B cell (primary cell): ENCODE measurements around the gene DDX52. TPM values are rescaled to one million over a fixed set of nuclear protein-coding genes. Genes with fewer than 3 reads are reported as not detected.

Source experiments
- ATAC-seq: fragments of 200-7000 bp; cut with Tn5 transposase; one replicate; pipeline ENCODE4 v1.10.0; 2021; ENCODE audit warnings: low read depth, mild to moderate bottlenecking, moderate number of reproducible peaks, moderate library complexity
- CTCF ChIA-PET: fragments of 350-600 bp; sonication (Branson Sonifier 250); formaldehyde crosslinking; loops from one replicate; lab custom pipeline; 2021; ENCODE audit warnings: antibody characterized with exemption, inconsistent platforms; lab: Charles Lee
- POLR2A ChIA-PET: fragments of 350-600 bp; sonication (Branson Sonifier 250); formaldehyde crosslinking; loops from one replicate; lab custom pipeline; 2021; ENCODE audit warnings: antibody characterized with exemption; lab: Charles Lee
- DNase-seq: peaks from one replicate; pipeline ENCODE4 v3.0.0; 2013
- H2AFZ ChIP-seq: 2 replicates; pipeline ENCODE4 v1.6.1; 2012; ENCODE audit warnings: mild to moderate bottlenecking, low read depth, low read length; ENCODE audit not compliant: insufficient read depth, poor library complexity, severe bottlenecking
- H3K27ac ChIP-seq, 2 donors: 1 replicate in 1 of 2; 2 replicates in 1 of 2; pipeline ENCODE4 v1.5.1; 2012 to 2013; ENCODE audit warnings: low read length in 2 of 2, mild to moderate bottlenecking in 2 of 2, moderate library complexity in 1 of 2
- H3K27me3 ChIP-seq, 4 experiments: fragments of 200-600 bp in 1 of 4; sonication (generic) in 1 of 4; replicated peaks in 1 of 4; 1 replicate in 2 of 4; 2 replicates in 2 of 4; pipeline versions ENCODE4 v1.6.1 to v1.7.0; 2013 to 2016; ENCODE audit warnings: low read length in 3 of 4, mild to moderate bottlenecking in 2 of 4, mixed read lengths in 1 of 4, moderate library complexity in 1 of 4; ENCODE audit not compliant: insufficient read depth in 4 of 4, control insufficient read depth in 3 of 4; ENCODE audit errors: control extremely low read depth in 1 of 4
- H3K36me3 ChIP-seq, 2 experiments: replicated peaks in 1 of 2; 1 replicate in 1 of 2; 2 replicates in 1 of 2; pipeline versions ENCODE4 v1.6.1 to v1.7.1; 2013; ENCODE audit warnings: low read length in 1 of 2; ENCODE audit not compliant: insufficient read depth in 2 of 2, control insufficient read depth in 1 of 2; ENCODE audit errors: control extremely low read depth in 1 of 2, extremely low read depth in 1 of 2
- H3K4me1 ChIP-seq, 2 donors: fragments of 200-600 bp in 1 of 2; sonication (generic) in 1 of 2; 1 replicate in 1 of 2; 2 replicates in 1 of 2; pipeline versions ENCODE4 v1.5.1 to v1.6.1; 2013 to 2017; ENCODE audit warnings: low read length in 2 of 2; ENCODE audit not compliant: control insufficient read depth in 2 of 2, insufficient read depth in 2 of 2
- H3K4me2 ChIP-seq: replicated peaks from 2 replicates; pipeline ENCODE3; 2012; ENCODE audit warnings: mild to moderate bottlenecking, low read depth, low read length; ENCODE audit not compliant: poor library complexity, severe bottlenecking
- H3K4me3 ChIP-seq, 5 experiments: fragments of 200-600 bp in 1 of 5; sonication (generic) in 1 of 5; 1 replicate in 3 of 5; 2 replicates in 2 of 5; pipeline versions ENCODE4 v1.5.1 to v1.7.0; 2011 to 2016; ENCODE audit warnings: low read length in 4 of 5, mild to moderate bottlenecking in 4 of 5, low read depth in 2 of 5, control low read depth in 1 of 5, moderate library complexity in 1 of 5; ENCODE audit not compliant: insufficient read depth in 1 of 5; ENCODE audit errors: control extremely low read depth in 1 of 5, extremely low read depth in 1 of 5
- H3K79me2 ChIP-seq: fragments of 200-600 bp; sonication (generic); one replicate; pipeline ENCODE4 v1.6.0; 2016; ENCODE audit warnings: low read length; ENCODE audit not compliant: control insufficient read depth, insufficient read depth
- H3K9ac ChIP-seq: fragments of 200-600 bp; sonication (generic); 2 replicates; pipeline ENCODE4 v1.6.1; 2017; ENCODE audit warnings: mild to moderate bottlenecking, low read length, moderate library complexity
- H3K9me3 ChIP-seq, 3 donors: one replicate each; pipeline versions ENCODE4 v1.6.1 to v1.7.1; 2013; ENCODE audit warnings: low read length in 2 of 3; ENCODE audit not compliant: control insufficient read depth in 2 of 3, insufficient read depth in 1 of 3; ENCODE audit errors: control extremely low read depth in 1 of 3
- H4K20me1 ChIP-seq: 2 replicates; pipeline ENCODE4 v1.6.0; 2012; ENCODE audit warnings: mild to moderate bottlenecking, low read length; ENCODE audit not compliant: insufficient read depth, control insufficient read depth, poor library complexity, severe bottlenecking
- H3K27ac Mint-ChIP-seq: one replicate; pipeline ENCODE4 v1.8.0; 2021; ENCODE audit warnings: mixed read lengths
- H3K27me3 Mint-ChIP-seq: one replicate; pipeline ENCODE4 v1.8.0; 2021; ENCODE audit warnings: mixed read lengths
- H3K4me1 Mint-ChIP-seq: one replicate; pipeline ENCODE4 v1.8.0; 2021; ENCODE audit warnings: mixed read lengths
- H3K4me3 Mint-ChIP-seq: one replicate; pipeline ENCODE4 v1.8.0; 2021; ENCODE audit warnings: mixed read lengths
- H3K9me3 Mint-ChIP-seq: one replicate; pipeline ENCODE4 v1.8.0; 2022; ENCODE audit warnings: mixed read lengths; ENCODE audit not compliant: insufficient read depth
- EZH2 ChIP-seq: IDR thresholded peaks from 2 replicates; pipeline ENCODE4 v1.6.1; 2012; ENCODE audit warnings: borderline replicate concordance, low read depth, mild to moderate bottlenecking, moderate library complexity, low read length; ENCODE audit not compliant: insufficient read depth, poor library complexity, severe bottlenecking
- WGBS: methylation state at CpG from one replicate; pipeline ENCODE4 v1.1.5; 2013; ENCODE audit warnings: missing lambda C conversion rate; ENCODE audit not compliant: insufficient coverage; 5-methylcytosine and 5-hydroxymethylcytosine counted together
- intact Hi-C: fragments of 100-400 bp; cut with micrococcal nuclease; formaldehyde crosslinking; loops from one replicate; pipeline ENCODE4 v1.10.0; 2022
- polyA plus RNA-seq: library from polyadenylated mRNA; depleted of rRNA; stranded (reverse); fragments of >200 nt; gene quantifications from 2 replicates; pipeline ENCODE4 v1.2.3, GENCODE V29; 2012
- total RNA-seq, 2 donors: library from RNA; stranded (reverse); fragments of 120-200 nt in 1 of 2; gene quantifications; 1 replicate in 1 of 2; 2 replicates in 1 of 2; pipeline versions ENCODE4 v1.2.3 to v1.2.4, GENCODE V29; 2013 to 2022
- TF ChIP-seq, protein P1 (sequence below): fragments of 200-600 bp; IDR thresholded peaks from one replicate; pipeline ENCODE4 v1.8.0; 2022; ENCODE audit warnings: antibody characterized with exemption, mild to moderate bottlenecking

DDX52 gene
- total and polyA plus RNA-seq, 2 donors (not counting 1 experiment from before 2014, with no cell fraction given) = 5.7 to 38.2 TPM

DNA sequence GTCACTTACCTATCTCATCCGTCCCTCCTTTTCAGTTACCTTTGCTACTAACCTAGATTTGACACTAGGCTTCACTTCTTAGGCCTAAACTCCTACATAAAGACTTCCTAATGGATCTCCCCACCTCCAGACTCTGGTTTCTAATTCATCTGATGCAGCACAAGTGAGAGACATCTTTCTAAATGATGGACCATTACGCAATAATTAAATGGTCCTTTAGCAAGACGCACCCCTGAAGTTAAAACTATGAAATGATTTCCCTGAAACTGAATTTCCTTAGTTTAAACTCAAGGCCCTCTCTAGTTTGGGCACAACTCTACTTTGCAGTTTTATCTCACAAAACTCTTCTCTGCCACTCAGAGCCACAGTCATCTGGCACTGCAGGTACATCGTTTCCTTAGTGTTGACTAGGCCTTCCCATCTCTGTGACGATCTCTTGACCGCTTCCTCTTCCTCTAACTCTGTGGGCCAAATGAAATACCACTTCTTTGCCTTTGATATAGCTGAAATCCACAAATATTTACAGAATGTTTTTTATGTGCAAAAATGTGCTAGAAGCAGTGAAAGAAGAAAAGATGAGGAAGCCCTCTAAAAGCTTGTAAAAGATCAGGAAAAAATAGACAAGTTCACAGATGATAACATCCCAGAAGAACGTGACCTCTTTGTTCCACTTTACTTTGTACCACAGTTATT lies 37.3 kb downstream of the DDX52 start:
- Mint-ChIP-seq H3K27me3 (no peaks in the 10 kb centered on the region), H3K9me3 (no peaks in the 10 kb centered on the region), H3K4me1 (peaks cover 53% of the 10 kb centered on the region), H3K4me3 (peak overlapping the region; percentile 64), H3K27ac (peak overlapping the region; percentile 81)
- peak overlapping the region; percentile 38 for H2AFZ ChIP-seq
- no peak overlapping the region for H3K4me3 ChIP-seq
- peaks cover 64% of the 10 kb centered on the region for H3K79me2 ChIP-seq
- H3K9me3 ChIP-seq = no peaks in the 10 kb centered on the region
- ChIA-PET POLR2A (no interaction called here), CTCF (interaction anchor here (0.8 to 0.9 kb wide), 2 partner anchors 42 to 1003 kb away, joined by 3 read pairs; no protein-coding TSS in a partner anchor)
- intact Hi-C loops = no loop called here
- H3K4me2 ChIP-seq = peak overlapping the region; percentile 50
- peaks cover 50% of the 10 kb centered on the region for H4K20me1 ChIP-seq
- ATAC-seq = no peak
- H3K36me3 ChIP-seq = peaks cover 1 to 17% of the 10 kb centered on the region in 2 experiments
- H3K27ac ChIP-seq = peak overlapping the region; percentile 1 to 86
- peaks cover 24 to 37% of the 10 kb centered on the region in 2 donors for H3K4me1 ChIP-seq
- TF ChIP-seq EZH2 = no peak
- TF ChIP-seq, protein P1, sequence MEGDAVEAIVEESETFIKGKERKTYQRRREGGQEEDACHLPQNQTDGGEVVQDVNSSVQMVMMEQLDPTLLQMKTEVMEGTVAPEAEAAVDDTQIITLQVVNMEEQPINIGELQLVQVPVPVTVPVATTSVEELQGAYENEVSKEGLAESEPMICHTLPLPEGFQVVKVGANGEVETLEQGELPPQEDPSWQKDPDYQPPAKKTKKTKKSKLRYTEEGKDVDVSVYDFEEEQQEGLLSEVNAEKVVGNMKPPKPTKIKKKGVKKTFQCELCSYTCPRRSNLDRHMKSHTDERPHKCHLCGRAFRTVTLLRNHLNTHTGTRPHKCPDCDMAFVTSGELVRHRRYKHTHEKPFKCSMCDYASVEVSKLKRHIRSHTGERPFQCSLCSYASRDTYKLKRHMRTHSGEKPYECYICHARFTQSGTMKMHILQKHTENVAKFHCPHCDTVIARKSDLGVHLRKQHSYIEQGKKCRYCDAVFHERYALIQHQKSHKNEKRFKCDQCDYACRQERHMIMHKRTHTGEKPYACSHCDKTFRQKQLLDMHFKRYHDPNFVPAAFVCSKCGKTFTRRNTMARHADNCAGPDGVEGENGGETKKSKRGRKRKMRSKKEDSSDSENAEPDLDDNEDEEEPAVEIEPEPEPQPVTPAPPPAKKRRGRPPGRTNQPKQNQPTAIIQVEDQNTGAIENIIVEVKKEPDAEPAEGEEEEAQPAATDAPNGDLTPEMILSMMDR = no peak
- DNase-seq = peak; percentile 55
- H3K27me3 ChIP-seq = no peaks in the 10 kb centered on the region
- peak overlapping the region; percentile 17 for H3K9ac ChIP-seq
- WGBS = 63% methylated on average over 4 of the region's 7 CpGs

DNA sequence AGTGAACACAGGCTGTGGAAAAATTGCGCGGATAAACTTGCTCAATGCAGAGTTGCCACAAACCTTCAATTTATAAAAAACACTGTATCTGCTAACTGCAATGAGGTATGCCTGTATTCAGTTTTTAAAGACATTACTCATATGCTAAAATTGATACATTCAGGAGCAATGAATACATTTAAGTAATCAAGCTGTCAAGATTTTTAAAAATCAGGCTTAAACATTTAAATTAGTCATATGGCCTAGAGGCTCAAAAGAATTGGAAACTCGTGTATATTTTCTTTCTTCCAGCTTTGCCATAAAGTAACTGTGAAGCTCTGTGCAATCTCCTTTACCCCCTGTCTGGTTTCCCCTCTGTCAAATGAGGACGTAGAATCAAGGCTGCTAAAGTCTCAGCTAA lies 38.2 kb downstream of the DDX52 start:
- POLR2A ChIA-PET = interaction anchor here (0.6 kb wide), 1 partner anchor 932 kb away, joined by 3 read pairs; no protein-coding TSS in a partner anchor
- Histone ChIP-seq H3K9ac (no peak overlapping the region), H2AFZ (no peak overlapping the region), H3K27ac (peak overlapping the region in 1 of 2 donors; percentile 86), H3K79me2 (peaks cover 72% of the 10 kb centered on the region), H3K9me3 (no peaks in the 10 kb centered on the region), H3K27me3 (no peaks in the 10 kb centered on the region), H3K4me1 (peaks cover 24 to 37% of the 10 kb centered on the region in 2 donors), H3K36me3 (peaks cover 8 to 22% of the 10 kb centered on the region in 2 experiments), H4K20me1 (peaks cover 59% of the 10 kb centered on the region), H3K4me3 (no peak overlapping the region), H3K4me2 (no peak overlapping the region)
- TF ChIP-seq, protein P1 = no peak
- no peak for TF ChIP-seq EZH2
- intact Hi-C loops = no loop called here
- Mint-ChIP-seq H3K27ac (no peak overlapping the region), H3K4me3 (no peak overlapping the region), H3K4me1 (peaks cover 56% of the 10 kb centered on the region), H3K9me3 (no peaks in the 10 kb centered on the region), H3K27me3 (no peaks in the 10 kb centered on the region)
- ATAC-seq (no peak), DNase-seq (no peak)
- no CpG with 5 or more reads among the region's 4 CpGs for WGBS
- CTCF ChIA-PET = interaction anchor here (0.8 to 1.4 kb wide), 2 partner anchors 43 to 186 kb away, joined by 3 read pairs; no protein-coding TSS in a partner anchor
